Neural progenitor cell (in vitro differentiated cells): ENCODE measurements around the gene CEMIP2. TPM values are rescaled to one million over a fixed set of nuclear protein-coding genes. Genes with fewer than 3 reads are reported as not detected.

Experiments
- DNase-seq: peaks from one replicate; pipeline ENCODE4 v3.0.0-alpha.2; 2016; ENCODE audit warnings: low spot score
- H2AFZ ChIP-seq: fragments of 200-600 bp; sonication (generic); replicated peaks from 2 replicates; pipeline ENCODE4 v1.6.1; 2016; ENCODE audit warnings: antibody characterized with exemption
- H3F3A ChIP-seq: fragments of 200-600 bp; sonication (generic); 2 replicates; pipeline ENCODE4 v1.6.1; 2016; ENCODE audit warnings: antibody characterized with exemption, low read depth
- H3K27ac ChIP-seq: fragments of 200-600 bp; sonication (generic); 2 replicates; pipeline ENCODE4 v1.5.1; 2016; ENCODE audit warnings: mild to moderate bottlenecking
- H3K27me3 ChIP-seq: fragments of 200-600 bp; sonication (generic); 2 replicates; pipeline ENCODE4 v1.6.1; 2016; ENCODE audit warnings: mild to moderate bottlenecking, moderate library complexity
- H3K36me3 ChIP-seq: fragments of 200-600 bp; sonication (generic); 2 replicates; pipeline ENCODE4 v1.5.1; 2016
- H3K4me1 ChIP-seq: fragments of 200-600 bp; sonication (generic); 2 replicates; pipeline ENCODE4 v1.6.1; 2016; ENCODE audit warnings: mixed run types
- H3K4me2 ChIP-seq: fragments of 200-600 bp; sonication (generic); 2 replicates; pipeline ENCODE4 v1.6.1; 2016
- H3K4me3 ChIP-seq: fragments of 200-600 bp; sonication (generic); 2 replicates; pipeline ENCODE4 v1.5.1; 2016
- H3K79me2 ChIP-seq: fragments of 200-600 bp; sonication (generic); 2 replicates; pipeline ENCODE4 v1.6.1; 2016; ENCODE audit warnings: low read depth
- H3K9ac ChIP-seq: fragments of 200-600 bp; sonication (generic); 2 replicates; pipeline ENCODE4 v1.6.1; 2016
- H3K9me3 ChIP-seq: fragments of 200-600 bp; sonication (generic); 2 replicates; pipeline ENCODE4 v1.5.1; 2016; ENCODE audit warnings: low read depth
- H4K20me1 ChIP-seq: fragments of 200-600 bp; sonication (generic); 2 replicates; pipeline ENCODE4 v1.6.1; 2016; ENCODE audit warnings: low read depth
- H3K27ac Mint-ChIP-seq: 3 replicates; pipeline ENCODE4 v1.8.0; 2021; ENCODE audit warnings: mixed read lengths
- H3K27me3 Mint-ChIP-seq: 2 replicates; pipeline ENCODE4 v1.8.0; 2022; ENCODE audit warnings: low read depth, mild to moderate bottlenecking, inconsistent platforms, moderate library complexity, mixed read lengths; ENCODE audit not compliant: insufficient read depth
- H3K36me3 Mint-ChIP-seq: 3 replicates; pipeline ENCODE4 v1.8.0; 2021; ENCODE audit warnings: mixed read lengths
- H3K4me1 Mint-ChIP-seq: 3 replicates; pipeline ENCODE4 v1.8.0; 2021; ENCODE audit warnings: mixed read lengths
- H3K4me3 Mint-ChIP-seq: 3 replicates; pipeline ENCODE4 v1.8.0; 2021; ENCODE audit warnings: mild to moderate bottlenecking, moderate library complexity, mixed read lengths
- H3K9me3 Mint-ChIP-seq: 3 replicates; pipeline ENCODE4 v1.8.0; 2020; ENCODE audit warnings: mixed read lengths
- EZH2 ChIP-seq: fragments of 200-600 bp; sonication (generic); IDR thresholded peaks from 2 replicates; pipeline ENCODE4 v1.6.1; 2017; ENCODE audit warnings: antibody characterized with exemption, mild to moderate bottlenecking, moderate library complexity
- EZH2phosphoT487 ChIP-seq: fragments of 200-600 bp; sonication (generic); IDR thresholded peaks from 2 replicates; pipeline ENCODE4 v1.6.1; 2017; ENCODE audit warnings: antibody characterized with exemption
- total RNA-seq: library from RNA; depleted of rRNA; stranded (reverse); fragments of >200 nt; gene quantifications from 2 replicates; pipeline ENCODE4 v1.2.3, GENCODE V29; 2015; ENCODE audit warnings: low replicate concordance
- TF ChIP-seq, protein P1 (sequence below): fragments of 200-600 bp; sonication (generic); IDR thresholded peaks from 2 replicates; pipeline ENCODE4 v1.5.1; 2017; ENCODE audit warnings: antibody characterized with exemption, mild to moderate bottlenecking

The CEMIP2 gene
- total RNA-seq, 1 donor from 2014 or later = 218 TPM

DNA sequence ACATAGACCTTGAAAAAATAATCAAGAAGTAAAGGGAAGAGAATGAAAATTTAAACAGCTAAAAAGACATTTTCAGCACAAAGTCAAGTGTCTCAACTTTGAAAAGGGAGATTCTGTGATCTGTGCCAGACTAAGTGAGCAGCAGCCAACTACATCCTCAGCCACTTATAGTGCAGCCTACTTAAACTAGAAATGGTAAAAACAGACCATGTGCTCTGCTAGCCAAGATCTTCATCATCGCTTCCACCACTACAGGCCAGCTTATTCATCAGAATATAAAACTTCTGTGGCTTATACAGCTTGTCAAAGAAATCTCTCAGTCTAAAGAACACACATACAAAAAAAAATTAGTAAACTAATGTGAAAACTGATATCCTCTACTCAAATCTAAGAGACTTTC is 63.5 kb downstream of the CEMIP2 start:
- Mint-ChIP-seq H3K27me3 (peaks cover 3% of the 10 kb centered on the region), H3K9me3 (no peaks in the 10 kb centered on the region), H3K27ac (no peak overlapping the region), H3K4me1 (no peaks in the 10 kb centered on the region), H3K4me3 (no peak overlapping the region), H3K36me3 (peaks cover 55% of the 10 kb centered on the region)
- no peak overlapping the region for H3K4me2 ChIP-seq
- H3K36me3 ChIP-seq = peaks cover 60% of the 10 kb centered on the region
- peak overlapping the region; percentile 18 for H3K27ac ChIP-seq
- no peak overlapping the region for H3K4me3 ChIP-seq
- peaks cover 61% of the 10 kb centered on the region for H3K79me2 ChIP-seq
- no peak overlapping the region for H3K9ac ChIP-seq
- H3K9me3 ChIP-seq = no peaks in the 10 kb centered on the region
- H3F3A ChIP-seq = peaks cover 28% of the 10 kb centered on the region
- TF ChIP-seq EZH2phosphoT487 (no peak), EZH2 (no peak)
- TF ChIP-seq, protein P1, sequence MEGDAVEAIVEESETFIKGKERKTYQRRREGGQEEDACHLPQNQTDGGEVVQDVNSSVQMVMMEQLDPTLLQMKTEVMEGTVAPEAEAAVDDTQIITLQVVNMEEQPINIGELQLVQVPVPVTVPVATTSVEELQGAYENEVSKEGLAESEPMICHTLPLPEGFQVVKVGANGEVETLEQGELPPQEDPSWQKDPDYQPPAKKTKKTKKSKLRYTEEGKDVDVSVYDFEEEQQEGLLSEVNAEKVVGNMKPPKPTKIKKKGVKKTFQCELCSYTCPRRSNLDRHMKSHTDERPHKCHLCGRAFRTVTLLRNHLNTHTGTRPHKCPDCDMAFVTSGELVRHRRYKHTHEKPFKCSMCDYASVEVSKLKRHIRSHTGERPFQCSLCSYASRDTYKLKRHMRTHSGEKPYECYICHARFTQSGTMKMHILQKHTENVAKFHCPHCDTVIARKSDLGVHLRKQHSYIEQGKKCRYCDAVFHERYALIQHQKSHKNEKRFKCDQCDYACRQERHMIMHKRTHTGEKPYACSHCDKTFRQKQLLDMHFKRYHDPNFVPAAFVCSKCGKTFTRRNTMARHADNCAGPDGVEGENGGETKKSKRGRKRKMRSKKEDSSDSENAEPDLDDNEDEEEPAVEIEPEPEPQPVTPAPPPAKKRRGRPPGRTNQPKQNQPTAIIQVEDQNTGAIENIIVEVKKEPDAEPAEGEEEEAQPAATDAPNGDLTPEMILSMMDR = no peak
- no peak overlapping the region for H2AFZ ChIP-seq
- no peaks in the 10 kb centered on the region for H3K4me1 ChIP-seq
- H3K27me3 ChIP-seq = no peaks in the 10 kb centered on the region
- no peak for DNase-seq
- peaks cover 53% of the 10 kb centered on the region for H4K20me1 ChIP-seq

DNA sequence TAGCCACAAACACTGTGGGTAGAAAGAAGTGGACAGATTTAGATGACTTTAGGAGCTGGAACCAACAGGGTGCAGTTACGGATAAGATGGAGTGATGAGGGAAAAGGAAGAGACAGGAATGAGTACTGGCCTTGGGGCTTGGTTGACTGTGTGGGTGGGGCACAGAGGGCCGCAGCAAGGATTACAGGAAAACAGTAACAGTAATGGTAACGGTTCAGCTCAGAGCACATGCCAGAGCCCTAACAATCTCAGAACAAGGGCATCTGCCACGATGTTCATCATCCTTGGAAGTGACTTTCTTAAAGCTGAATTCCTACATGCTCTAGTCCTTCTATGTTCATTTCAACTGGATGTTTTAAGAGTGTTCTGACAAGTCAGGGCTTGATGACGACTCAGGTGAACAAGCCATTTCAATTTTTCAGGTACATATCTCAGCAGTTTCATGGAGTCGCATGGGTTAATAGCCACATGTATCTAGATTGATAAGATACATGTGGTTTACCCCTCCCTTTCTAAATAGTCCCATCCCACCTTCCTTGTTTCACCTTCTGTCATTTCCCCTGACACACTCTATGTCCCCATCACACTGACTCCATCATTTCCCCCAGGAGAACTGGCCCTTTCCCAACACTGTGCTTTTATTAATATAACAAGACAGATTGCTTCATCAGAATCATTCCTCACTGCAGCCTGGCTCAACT is 65.0 kb downstream of the CEMIP2 start:
- H3K27me3 Mint-ChIP-seq = peaks cover 3% of the 10 kb centered on the region
- Histone ChIP-seq H4K20me1 (peaks cover 43% of the 10 kb centered on the region), H3K9me3 (no peaks in the 10 kb centered on the region), H3K79me2 (peaks cover 47% of the 10 kb centered on the region), H3K4me2 (no peak overlapping the region), H3K9ac (no peak overlapping the region), H3K36me3 (peaks cover 51% of the 10 kb centered on the region), H2AFZ (no peak overlapping the region), H3K4me1 (no peaks in the 10 kb centered on the region), H3K4me3 (no peak overlapping the region), H3K27me3 (no peaks in the 10 kb centered on the region), H3F3A (peaks cover 28% of the 10 kb centered on the region), H3K27ac (no peak overlapping the region)
- H3K9me3 Mint-ChIP-seq = no peaks in the 10 kb centered on the region
- DNase-seq = no peak
- TF ChIP-seq, protein P1 = no peak
- TF ChIP-seq EZH2phosphoT487 = no peak
- TF ChIP-seq EZH2 = no peak
- no peaks in the 10 kb centered on the region for H3K4me1 Mint-ChIP-seq
- H3K36me3 Mint-ChIP-seq = peaks cover 54% of the 10 kb centered on the region
- H3K4me3 Mint-ChIP-seq = no peak overlapping the region
- H3K27ac Mint-ChIP-seq = no peak overlapping the region

DNA sequence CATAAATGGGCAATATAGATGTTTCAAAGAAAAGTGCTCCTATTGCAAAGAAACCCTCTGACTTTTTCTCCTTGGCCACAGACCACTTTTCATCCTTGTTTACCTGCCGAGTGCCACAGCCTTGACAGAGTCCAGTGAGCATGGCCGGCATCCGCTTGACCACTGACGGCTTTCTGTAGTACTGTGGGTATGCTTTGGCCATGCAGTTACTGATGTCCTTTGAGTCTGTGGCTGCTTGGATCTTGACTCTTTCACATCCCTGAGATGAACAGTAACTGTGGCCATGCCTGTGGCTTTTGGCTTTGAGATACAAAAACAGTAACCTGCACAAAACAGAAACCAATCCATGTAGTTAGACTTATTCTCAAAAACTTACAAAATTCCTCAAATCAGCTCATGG is 70.4 kb downstream of the CEMIP2 start:
- Histone ChIP-seq H3K4me1 (no peaks in the 10 kb centered on the region), H3F3A (peaks cover 13% of the 10 kb centered on the region), H2AFZ (no peak overlapping the region), H3K4me3 (no peak overlapping the region), H3K79me2 (peaks cover 4% of the 10 kb centered on the region), H3K36me3 (peaks cover 59% of the 10 kb centered on the region), H3K9me3 (no peaks in the 10 kb centered on the region), H3K27ac (peak overlapping the region; percentile 10), H3K9ac (no peak overlapping the region), H3K4me2 (no peak overlapping the region), H4K20me1 (peaks cover 19% of the 10 kb centered on the region), H3K27me3 (no peaks in the 10 kb centered on the region)
- no peak overlapping the region for H3K27ac Mint-ChIP-seq
- no peak for TF ChIP-seq EZH2
- TF ChIP-seq, protein P1 = no peak
- no peaks in the 10 kb centered on the region for H3K4me1 Mint-ChIP-seq
- H3K27me3 Mint-ChIP-seq = peaks cover 6% of the 10 kb centered on the region
- no peak for DNase-seq
- no peaks in the 10 kb centered on the region for H3K9me3 Mint-ChIP-seq
- no peak overlapping the region for H3K4me3 Mint-ChIP-seq
- peaks cover 56% of the 10 kb centered on the region for H3K36me3 Mint-ChIP-seq
